ENCODE results near the gene MTCP1. TPM values are rescaled to one million over a fixed set of nuclear protein-coding genes. Genes with fewer than 3 reads are reported as not detected.

MTCP1 gene
- total RNA-seq, 1 donor from 2014 or later = 13.0 TPM

- Mint-ChIP-seq H3K4me1 (ENCODE audit: low read depth) (no peaks in the 10 kb centered on the region), H3K36me3 (ENCODE audit: insufficient read depth) (peaks cover 5% of the 10 kb centered on the region), H3K27ac (no peak overlapping the region), H3K4me3 (ENCODE audit: low read depth) (no peak overlapping the region), H3K9me3 (ENCODE audit: low read depth) (peaks cover 11% of the 10 kb centered on the region), H3K27me3 (no peaks in the 10 kb centered on the region)
- no peak for TF ChIP-seq CTCF (IDR thresholded peaks at IDR 0.05; ENCODE audit: unreplicated experiment)
- DNase-seq (ENCODE audit: low spot score, unreplicated experiment) = no peak
Observed at GRCh38 chrX:155053656-155054055, 17.3 kb downstream of the MTCP1 start.

GRCh38 chrX:155052738-155053498 lies 18.0 kb downstream of the MTCP1 start:
- H3K9me3 Mint-ChIP-seq (ENCODE audit: low read depth) = peaks cover 11% of the 10 kb centered on the region
- H3K4me1 Mint-ChIP-seq (ENCODE audit: low read depth) = no peaks in the 10 kb centered on the region
- no peak for TF ChIP-seq CTCF (IDR thresholded peaks at IDR 0.05; ENCODE audit: unreplicated experiment)
- H3K4me3 Mint-ChIP-seq (ENCODE audit: low read depth) = no peak overlapping the region
- no peak for DNase-seq (ENCODE audit: low spot score, unreplicated experiment)
- H3K27ac Mint-ChIP-seq = no peak overlapping the region
- H3K27me3 Mint-ChIP-seq = no peaks in the 10 kb centered on the region
- H3K36me3 Mint-ChIP-seq (ENCODE audit: insufficient read depth) = peaks cover 5% of the 10 kb centered on the region

- H3K4me3 Mint-ChIP-seq (ENCODE audit: low read depth) = no peak overlapping the region
- TF ChIP-seq CTCF (IDR thresholded peaks at IDR 0.05; ENCODE audit: unreplicated experiment) = peak; percentile 54
- no peak overlapping the region for H3K27ac Mint-ChIP-seq
- DNase-seq (ENCODE audit: low spot score, unreplicated experiment) = peak; percentile 34
- H3K27me3 Mint-ChIP-seq = no peaks in the 10 kb centered on the region
- no peaks in the 10 kb centered on the region for H3K4me1 Mint-ChIP-seq (ENCODE audit: low read depth)
- peaks cover 19% of the 10 kb centered on the region for H3K9me3 Mint-ChIP-seq (ENCODE audit: low read depth)
- peaks cover 13% of the 10 kb centered on the region for H3K36me3 Mint-ChIP-seq (ENCODE audit: insufficient read depth)
Observed at GRCh38 chrX:155048977-155049619, 21.8 kb downstream of the MTCP1 start.

- Mint-ChIP-seq H3K4me1 (ENCODE audit: low read depth) (no peaks in the 10 kb centered on the region), H3K9me3 (ENCODE audit: low read depth) (peaks cover 20% of the 10 kb centered on the region), H3K27ac (no peak overlapping the region), H3K27me3 (no peaks in the 10 kb centered on the region), H3K36me3 (ENCODE audit: insufficient read depth) (peaks cover 12% of the 10 kb centered on the region), H3K4me3 (ENCODE audit: low read depth) (no peak overlapping the region)
- no peak for DNase-seq (ENCODE audit: low spot score, unreplicated experiment)
- TF ChIP-seq CTCF (IDR thresholded peaks at IDR 0.05; ENCODE audit: unreplicated experiment) = no peak
Observed at GRCh38 chrX:155046811-155047528, 24.0 kb downstream of the MTCP1 start.

GRCh38 chrX:155046129-155046810 lies 24.7 kb downstream of the MTCP1 start:
- TF ChIP-seq CTCF (IDR thresholded peaks at IDR 0.05; ENCODE audit: unreplicated experiment) = no peak
- peaks cover 13% of the 10 kb centered on the region for H3K9me3 Mint-ChIP-seq (ENCODE audit: low read depth)
- H3K4me3 Mint-ChIP-seq (ENCODE audit: low read depth) = no peak overlapping the region
- peaks cover 13% of the 10 kb centered on the region for H3K36me3 Mint-ChIP-seq (ENCODE audit: insufficient read depth)
- no peak overlapping the region for H3K27ac Mint-ChIP-seq
- DNase-seq (ENCODE audit: low spot score, unreplicated experiment) = no peak
- no peaks in the 10 kb centered on the region for H3K4me1 Mint-ChIP-seq (ENCODE audit: low read depth)
- H3K27me3 Mint-ChIP-seq = no peaks in the 10 kb centered on the region
